ENCODE data around the gene MFAP3L.

GRCh38 chr4:169956091-169956843, 69.9 kb downstream of the MFAP3L start:
- TF ChIP-seq EP300 (IDR thresholded peaks at IDR 0.05) (no peak), CTCF (IDR thresholded peaks at IDR 0.05) (no peak), POLR2AphosphoS5 (IDR thresholded peaks at IDR 0.05) (no peak)
